MM.1S (cell line): ENCODE measurements around the gene LDLRAD3.

Experiments used
- DNase-seq: peaks from one replicate; pipeline ENCODE4 v3.0.0-alpha.2; 2015
- H2AFZ ChIP-seq: fragments of 300-600 bp; sonication (generic); 2 replicates; pipeline ENCODE4 v1.6.0; 2016; ENCODE audit warnings: antibody characterized with exemption, low read length
- H3F3A ChIP-seq: fragments of 300-600 bp; sonication (generic); 2 replicates; pipeline ENCODE4 v1.6.1; 2016; ENCODE audit warnings: mild to moderate bottlenecking, antibody characterized with exemption, low read length, moderate library complexity, mixed read lengths; ENCODE audit not compliant: insufficient read depth
- H3K27ac ChIP-seq: fragments of 300-600 bp; sonication (generic); 2 replicates; pipeline ENCODE4 v1.5.1; 2016; ENCODE audit warnings: mild to moderate bottlenecking, low read length
- H3K27me3 ChIP-seq: fragments of 300-600 bp; sonication (generic); replicated peaks from 2 replicates; pipeline ENCODE4 v1.6.0; 2016; ENCODE audit warnings: low read length; ENCODE audit not compliant: insufficient read depth
- H3K36me3 ChIP-seq: fragments of 300-600 bp; sonication (generic); replicated peaks from 2 replicates; pipeline ENCODE4 v1.6.1; 2016; ENCODE audit warnings: mild to moderate bottlenecking, low read length, mixed read lengths; ENCODE audit not compliant: insufficient read depth
- H3K4me1 ChIP-seq: fragments of 300-600 bp; sonication (generic); 2 replicates; pipeline ENCODE4 v1.6.1; 2016; ENCODE audit warnings: low read length, mixed read lengths
- H3K4me2 ChIP-seq: fragments of 300-600 bp; sonication (generic); 2 replicates; pipeline ENCODE4 v1.6.0; 2016; ENCODE audit warnings: low read depth, low read length
- H3K4me3 ChIP-seq: fragments of 300-600 bp; sonication (generic); 2 replicates; pipeline ENCODE4 v1.5.1; 2016; ENCODE audit warnings: low read length, mixed read lengths
- H3K79me2 ChIP-seq: fragments of 300-600 bp; sonication (generic); 2 replicates; pipeline ENCODE4 v1.6.1; 2016; ENCODE audit warnings: mixed run types, low read length, mixed read lengths
- H3K9ac ChIP-seq: fragments of 300-600 bp; sonication (generic); 2 replicates; pipeline ENCODE4 v1.6.1; 2016; ENCODE audit warnings: low read length, mixed read lengths
- H3K9me2 ChIP-seq: fragments of 300-600 bp; sonication (generic); replicated peaks from 2 replicates; pipeline ENCODE4 v1.6.1; 2016; ENCODE audit warnings: mild to moderate bottlenecking, low read length, mixed read lengths; ENCODE audit not compliant: insufficient read depth
- H3K9me3 ChIP-seq: fragments of 300-600 bp; sonication (generic); replicated peaks from 2 replicates; pipeline ENCODE4 v1.6.1; 2016; ENCODE audit warnings: mild to moderate bottlenecking, low read length, mixed read lengths; ENCODE audit not compliant: insufficient read depth
- H4K20me1 ChIP-seq: fragments of 300-600 bp; sonication (generic); 2 replicates; pipeline ENCODE4 v1.6.1; 2016; ENCODE audit warnings: mild to moderate bottlenecking, low read length, moderate library complexity, mixed read lengths; ENCODE audit not compliant: insufficient read depth
- CTCF ChIP-seq: fragments of 300-600 bp; sonication (generic); IDR thresholded peaks from 2 replicates; pipeline ENCODE4 v1.5.1; 2016; ENCODE audit warnings: antibody characterized with exemption, low read length, mixed read lengths
- EZH2 ChIP-seq: fragments of 300-600 bp; sonication (generic); optimal IDR thresholded peaks from 2 replicates; pipeline ENCODE3; 2017; ENCODE audit warnings: low read depth, mild to moderate bottlenecking, antibody characterized with exemption, low read length, mixed read lengths
- EZH2phosphoT487 ChIP-seq: fragments of 300-600 bp; sonication (generic); IDR thresholded peaks from 2 replicates; pipeline ENCODE4 v1.6.1; 2018; ENCODE audit warnings: antibody characterized with exemption, low read length

LDLRAD3 gene

DNA sequence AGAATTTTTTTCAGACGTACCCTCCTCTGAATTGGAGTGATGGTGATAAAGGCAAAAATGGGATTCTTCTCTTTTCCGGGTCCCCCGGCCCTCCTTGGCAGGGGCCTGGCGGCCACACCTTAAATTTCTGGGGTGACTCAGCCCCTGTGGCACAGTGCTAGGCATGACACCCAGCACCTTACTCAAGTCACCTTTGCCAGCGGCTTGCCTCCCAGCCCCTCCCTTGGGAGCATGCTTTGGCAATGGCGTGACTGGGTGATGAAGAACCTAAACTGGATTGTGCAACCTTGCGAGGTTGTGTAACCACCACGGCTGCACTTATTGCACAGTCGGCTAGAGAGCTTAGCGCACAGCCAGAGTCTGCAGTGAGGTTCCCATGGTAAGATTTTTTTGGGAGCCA, 16.2 kb upstream of the LDLRAD3 start:
- no peaks in the 10 kb centered on the region for H3K4me1 ChIP-seq
- H2AFZ ChIP-seq = no peak overlapping the region
- H3K4me3 ChIP-seq = no peak overlapping the region
- H3K36me3 ChIP-seq = no peaks in the 10 kb centered on the region
- H3K9ac ChIP-seq = no peak overlapping the region
- H4K20me1 ChIP-seq = no peaks in the 10 kb centered on the region
- H3K9me2 ChIP-seq = no peaks in the 10 kb centered on the region
- no peaks in the 10 kb centered on the region for H3K79me2 ChIP-seq
- H3K4me2 ChIP-seq = no peak overlapping the region
- H3K27me3 ChIP-seq = peaks cover 36% of the 10 kb centered on the region
- no peaks in the 10 kb centered on the region for H3K9me3 ChIP-seq
- no peaks in the 10 kb centered on the region for H3F3A ChIP-seq
- no peak overlapping the region for H3K27ac ChIP-seq
- DNase-seq = no peak
- no peak for TF ChIP-seq EZH2
- TF ChIP-seq EZH2phosphoT487 = no peak
- no peak for TF ChIP-seq CTCF

DNA sequence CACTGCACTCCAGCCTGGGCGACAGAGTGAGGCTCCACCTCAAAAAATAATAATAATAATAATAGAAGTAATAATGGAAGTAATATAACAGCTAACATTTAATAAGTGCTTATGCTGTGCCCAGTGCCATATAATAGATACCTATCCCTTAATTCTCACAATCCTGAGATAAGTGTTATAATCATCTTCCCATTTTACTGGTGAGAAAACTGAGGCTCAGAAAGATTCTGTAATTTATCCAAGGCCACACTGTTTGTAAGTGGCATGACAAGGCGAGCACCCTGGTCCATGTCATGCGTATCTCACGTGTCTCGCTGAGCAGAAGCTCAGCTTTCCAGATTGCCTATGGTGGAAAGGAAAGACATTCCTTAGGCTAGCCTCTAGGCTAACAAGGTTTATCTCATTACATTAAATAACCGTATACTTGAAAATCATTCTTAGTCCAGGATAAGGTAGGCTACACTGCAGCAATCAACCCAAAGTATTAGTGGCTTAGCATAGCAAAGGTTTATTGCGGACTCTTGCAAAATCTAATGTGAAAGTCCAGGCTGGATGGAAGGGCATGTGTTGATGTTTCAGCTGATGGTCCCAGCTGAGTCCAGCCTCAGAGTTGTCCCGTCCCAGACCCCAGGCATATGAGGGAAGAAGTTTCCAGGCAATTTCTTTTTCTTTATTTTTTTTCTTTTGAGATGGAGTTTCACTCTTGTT, 15.0 kb upstream of the LDLRAD3 start:
- no peak for DNase-seq
- H3K36me3 ChIP-seq = no peaks in the 10 kb centered on the region
- H3K27me3 ChIP-seq = peaks cover 24% of the 10 kb centered on the region
- H3K4me2 ChIP-seq = no peak overlapping the region
- no peak overlapping the region for H2AFZ ChIP-seq
- H3K79me2 ChIP-seq = no peaks in the 10 kb centered on the region
- H3K27ac ChIP-seq = no peak overlapping the region
- H4K20me1 ChIP-seq = no peaks in the 10 kb centered on the region
- TF ChIP-seq EZH2phosphoT487 (no peak), EZH2 (no peak), CTCF (no peak)
- no peak overlapping the region for H3K4me3 ChIP-seq
- no peaks in the 10 kb centered on the region for H3K4me1 ChIP-seq
- H3K9me2 ChIP-seq = no peaks in the 10 kb centered on the region
- no peak overlapping the region for H3K9ac ChIP-seq
- H3F3A ChIP-seq = no peaks in the 10 kb centered on the region
- H3K9me3 ChIP-seq = no peaks in the 10 kb centered on the region

GRCh38 chr11:35930466-35930865, 13.4 kb upstream of the LDLRAD3 start:
- no peak overlapping the region for H2AFZ ChIP-seq
- TF ChIP-seq EZH2phosphoT487 (no peak), CTCF (no peak), EZH2 (no peak)
- no peak overlapping the region for H3K4me3 ChIP-seq
- H3K79me2 ChIP-seq = no peaks in the 10 kb centered on the region
- no peaks in the 10 kb centered on the region for H3K4me1 ChIP-seq
- no peak overlapping the region for H3K9ac ChIP-seq
- no peaks in the 10 kb centered on the region for H4K20me1 ChIP-seq
- no peak overlapping the region for H3K4me2 ChIP-seq
- no peaks in the 10 kb centered on the region for H3K36me3 ChIP-seq
- H3K27ac ChIP-seq = no peak overlapping the region
- H3K9me3 ChIP-seq = no peaks in the 10 kb centered on the region
- H3K27me3 ChIP-seq = peaks cover 12% of the 10 kb centered on the region; the same call in 1 of the 2 replicates
- H3K9me2 ChIP-seq = no peaks in the 10 kb centered on the region
- no peak for DNase-seq
- H3F3A ChIP-seq = no peaks in the 10 kb centered on the region
